ENCODE results near the gene TRIM32.

The TRIM32 gene

GRCh38 chr9:116687074-116687753 lies at the start of gene TRIM32:
TRIM32 (plus strand) TSS chr9:116687305; CDS start chr9:116697743, 10,438 bp downstream.
- peak within 1 kb of the TSS; percentile 78 for H3K27ac Mint-ChIP-seq
- DNase-seq = peak; percentile 99
- H3K4me3 Mint-ChIP-seq = peak within 1 kb of the TSS; percentile 88
- H3K4me1 Mint-ChIP-seq (ENCODE audit: low read depth) = peaks cover 64% of the 10 kb centered on the region
- no peaks in the 10 kb centered on the region for H3K27me3 Mint-ChIP-seq
- H3K36me3 Mint-ChIP-seq (ENCODE audit: low read depth) = peaks cover 14% of the 10 kb centered on the region
- peaks cover 2% of the 10 kb centered on the region for H3K9me3 Mint-ChIP-seq

- Mint-ChIP-seq H3K36me3 (ENCODE audit: low read depth) (peaks cover 9% of the 10 kb centered on the region), H3K27ac (no peak overlapping the region), H3K9me3 (no peaks in the 10 kb centered on the region), H3K4me1 (ENCODE audit: low read depth) (no peaks in the 10 kb centered on the region), H3K4me3 (no peak overlapping the region), H3K27me3 (no peaks in the 10 kb centered on the region)
- no peak for DNase-seq
Observed at GRCh38 chr9:116639251-116639741, 47.8 kb upstream of the TRIM32 start.

GRCh38 chr9:116641292-116642059 lies 45.6 kb upstream of the TRIM32 start:
- Mint-ChIP-seq H3K27ac (no peak overlapping the region), H3K9me3 (no peaks in the 10 kb centered on the region), H3K4me3 (no peak overlapping the region), H3K36me3 (ENCODE audit: low read depth) (peaks cover 7% of the 10 kb centered on the region), H3K27me3 (no peaks in the 10 kb centered on the region), H3K4me1 (ENCODE audit: low read depth) (no peaks in the 10 kb centered on the region)
- DNase-seq = no peak

- no peaks in the 10 kb centered on the region for H3K27me3 Mint-ChIP-seq
- H3K4me1 Mint-ChIP-seq (ENCODE audit: low read depth) = no peaks in the 10 kb centered on the region
- DNase-seq = no peak
- H3K27ac Mint-ChIP-seq = no peak overlapping the region
- no peaks in the 10 kb centered on the region for H3K9me3 Mint-ChIP-seq
- H3K36me3 Mint-ChIP-seq (ENCODE audit: low read depth) = peaks cover 3% of the 10 kb centered on the region
- no peak overlapping the region for H3K4me3 Mint-ChIP-seq
Observed at GRCh38 chr9:116643691-116644090, 43.4 kb upstream of the TRIM32 start.

GRCh38 chr9:116644091-116644688 lies 42.9 kb upstream of the TRIM32 start:
- Mint-ChIP-seq H3K27ac (no peak overlapping the region), H3K4me3 (no peak overlapping the region), H3K27me3 (no peaks in the 10 kb centered on the region), H3K36me3 (ENCODE audit: low read depth) (peaks cover 3% of the 10 kb centered on the region), H3K4me1 (ENCODE audit: low read depth) (no peaks in the 10 kb centered on the region), H3K9me3 (no peaks in the 10 kb centered on the region)
- DNase-seq = no peak

GRCh38 chr9:116646661-116647514 lies 40.2 kb upstream of the TRIM32 start:
- Mint-ChIP-seq H3K4me3 (no peak overlapping the region), H3K36me3 (ENCODE audit: low read depth) (peaks cover 20% of the 10 kb centered on the region), H3K27me3 (no peaks in the 10 kb centered on the region), H3K9me3 (no peaks in the 10 kb centered on the region), H3K27ac (no peak overlapping the region), H3K4me1 (ENCODE audit: low read depth) (no peaks in the 10 kb centered on the region)
- no peak for DNase-seq

GRCh38 chr9:116647515-116647809 lies 39.6 kb upstream of the TRIM32 start:
- Mint-ChIP-seq H3K36me3 (ENCODE audit: low read depth) (peaks cover 20% of the 10 kb centered on the region), H3K4me3 (no peak overlapping the region)

GRCh38 chr9:116653348-116654058 lies 33.6 kb upstream of the TRIM32 start:
- H3K4me1 Mint-ChIP-seq (ENCODE audit: low read depth) = no peaks in the 10 kb centered on the region
- peaks cover 18% of the 10 kb centered on the region for H3K36me3 Mint-ChIP-seq (ENCODE audit: low read depth)
- H3K27ac Mint-ChIP-seq = no peak overlapping the region
- H3K9me3 Mint-ChIP-seq = no peaks in the 10 kb centered on the region
- H3K27me3 Mint-ChIP-seq = no peaks in the 10 kb centered on the region
- H3K4me3 Mint-ChIP-seq = no peak overlapping the region
- DNase-seq = no peak

More at GRCh38 chr9:116647515-116647809, 39.6 kb upstream of the TRIM32 start:
- DNase-seq = no peak
- Mint-ChIP-seq H3K27ac (no peak overlapping the region), H3K4me1 (ENCODE audit: low read depth) (no peaks in the 10 kb centered on the region), H3K9me3 (no peaks in the 10 kb centered on the region), H3K27me3 (no peaks in the 10 kb centered on the region)

- H3K36me3 Mint-ChIP-seq (ENCODE audit: low read depth) = peaks cover 18% of the 10 kb centered on the region
- H3K27me3 Mint-ChIP-seq = no peaks in the 10 kb centered on the region
- no peak overlapping the region for H3K4me3 Mint-ChIP-seq
- no peaks in the 10 kb centered on the region for H3K4me1 Mint-ChIP-seq (ENCODE audit: low read depth)
- no peak for DNase-seq
- H3K9me3 Mint-ChIP-seq = no peaks in the 10 kb centered on the region
- no peak overlapping the region for H3K27ac Mint-ChIP-seq
Observed at GRCh38 chr9:116654059-116654355, 33.1 kb upstream of the TRIM32 start.

- Mint-ChIP-seq H3K4me3 (no peak overlapping the region), H3K4me1 (ENCODE audit: low read depth) (no peaks in the 10 kb centered on the region), H3K36me3 (ENCODE audit: low read depth) (peaks cover 1% of the 10 kb centered on the region), H3K27ac (no peak overlapping the region), H3K9me3 (no peaks in the 10 kb centered on the region), H3K27me3 (no peaks in the 10 kb centered on the region)
- no peak for DNase-seq
Observed at GRCh38 chr9:116656501-116656971, 30.6 kb upstream of the TRIM32 start.

GRCh38 chr9:116656977-116657376 lies 30.1 kb upstream of the TRIM32 start:
- H3K9me3 Mint-ChIP-seq = no peaks in the 10 kb centered on the region
- DNase-seq = no peak
- no peak overlapping the region for H3K4me3 Mint-ChIP-seq
- H3K27me3 Mint-ChIP-seq = no peaks in the 10 kb centered on the region
- H3K27ac Mint-ChIP-seq = no peak overlapping the region
- H3K4me1 Mint-ChIP-seq (ENCODE audit: low read depth) = no peaks in the 10 kb centered on the region
- H3K36me3 Mint-ChIP-seq (ENCODE audit: low read depth) = no peaks in the 10 kb centered on the region

GRCh38 chr9:116658265-116658664 lies 28.8 kb upstream of the TRIM32 start:
- Mint-ChIP-seq H3K36me3 (ENCODE audit: low read depth) (no peaks in the 10 kb centered on the region), H3K9me3 (no peaks in the 10 kb centered on the region), H3K4me3 (no peak overlapping the region), H3K4me1 (ENCODE audit: low read depth) (no peaks in the 10 kb centered on the region), H3K27me3 (no peaks in the 10 kb centered on the region), H3K27ac (no peak overlapping the region)
- no peak for DNase-seq

- Mint-ChIP-seq H3K9me3 (no peaks in the 10 kb centered on the region), H3K27me3 (no peaks in the 10 kb centered on the region), H3K4me3 (no peak overlapping the region), H3K36me3 (ENCODE audit: low read depth) (no peaks in the 10 kb centered on the region), H3K4me1 (ENCODE audit: low read depth) (peaks cover 3% of the 10 kb centered on the region), H3K27ac (no peak overlapping the region)
- DNase-seq = peak; percentile 28
Observed at GRCh38 chr9:116661037-116661954, 25.8 kb upstream of the TRIM32 start.
